GM19395 (cell line): ENCODE results near the gene LHX1.

Experiments
- ATAC-seq: cut with Tn5 transposase; IDR thresholded peaks from one replicate; pipeline ENCODE4 v1.9.1; 2021; ENCODE audit warnings: mild to moderate bottlenecking, moderate library complexity; ENCODE audit not compliant: unreplicated experiment

Gene LHX1

DNA sequence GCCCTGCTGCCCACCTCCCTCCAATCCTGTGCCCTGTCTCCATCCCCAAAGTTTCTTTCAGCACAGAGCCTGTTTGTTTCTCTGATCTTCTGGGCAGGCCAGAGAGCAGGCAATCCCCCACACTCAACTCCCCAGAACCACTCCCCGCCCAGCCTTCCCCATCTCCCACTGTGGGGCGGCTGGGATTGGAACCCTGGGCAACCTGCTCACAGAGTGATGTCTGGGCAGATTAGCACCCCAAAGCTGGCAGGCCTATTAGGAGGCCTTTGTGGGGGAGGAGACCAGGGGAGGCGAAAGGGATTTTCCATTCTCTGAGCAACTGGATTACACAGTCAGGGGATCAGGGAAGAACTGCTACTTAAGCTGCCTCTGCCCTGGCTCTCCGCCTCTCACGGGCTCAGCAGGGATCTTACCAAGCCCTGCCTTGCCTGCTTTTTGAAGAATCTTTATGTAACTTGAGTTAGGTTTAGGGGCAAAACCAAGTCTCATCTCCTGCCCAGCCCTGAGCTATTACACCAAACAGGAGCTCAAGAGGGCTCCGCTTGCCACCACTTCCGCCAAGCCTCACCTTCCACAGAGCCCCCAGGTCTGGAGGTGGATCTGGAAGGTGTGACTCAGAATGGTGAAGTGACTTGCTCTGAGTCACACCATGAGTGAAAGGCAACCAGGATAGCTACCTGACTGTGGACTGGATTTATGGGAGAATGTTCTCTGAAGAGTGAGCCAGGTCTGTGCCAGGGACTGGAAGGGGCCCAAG lies 16.0 kb upstream of the LHX1 start:
- ATAC-seq: no peak

DNA sequence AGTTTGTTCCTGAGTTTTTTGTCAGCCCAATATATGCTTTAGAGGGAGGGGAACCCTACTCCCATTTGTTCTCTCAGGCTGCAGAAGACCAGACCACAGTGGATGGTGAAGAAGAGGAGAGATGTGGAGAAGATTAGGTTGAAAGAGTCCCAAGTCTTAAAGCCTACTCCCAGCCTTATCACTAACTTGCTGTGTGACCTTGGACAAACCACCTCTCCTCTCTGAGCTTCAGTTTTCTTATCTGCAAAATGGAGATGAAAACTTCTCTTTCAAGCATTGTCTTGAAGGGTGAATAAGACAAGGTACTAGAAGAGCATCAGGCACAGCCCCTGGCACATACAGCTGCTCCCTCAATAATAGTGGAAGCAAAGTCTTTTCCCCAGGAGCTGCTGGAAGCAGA lies 15.1 kb upstream of the LHX1 start:
- ATAC-seq: no peak

DNA sequence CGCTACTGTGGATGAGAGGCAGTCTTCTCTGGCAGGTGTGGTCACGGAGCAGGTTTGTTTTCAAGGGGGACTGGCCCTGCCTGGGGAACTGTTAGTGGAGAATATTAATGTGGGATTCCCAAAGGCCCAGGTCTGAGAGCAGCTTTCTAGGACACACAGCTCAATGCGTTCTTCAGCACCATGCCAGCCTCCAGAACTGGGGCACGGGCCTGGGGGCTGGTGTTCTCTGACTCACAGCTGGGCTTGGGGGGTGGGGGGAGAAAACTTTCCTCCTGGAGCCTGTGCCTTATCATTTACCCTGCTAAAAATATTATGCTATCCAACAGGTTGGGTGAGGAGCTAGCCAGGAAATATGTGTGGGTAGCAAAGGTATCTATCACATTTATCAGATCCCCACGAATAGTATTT lies 13.5 kb upstream of the LHX1 start:
- ATAC-seq: no peak

DNA sequence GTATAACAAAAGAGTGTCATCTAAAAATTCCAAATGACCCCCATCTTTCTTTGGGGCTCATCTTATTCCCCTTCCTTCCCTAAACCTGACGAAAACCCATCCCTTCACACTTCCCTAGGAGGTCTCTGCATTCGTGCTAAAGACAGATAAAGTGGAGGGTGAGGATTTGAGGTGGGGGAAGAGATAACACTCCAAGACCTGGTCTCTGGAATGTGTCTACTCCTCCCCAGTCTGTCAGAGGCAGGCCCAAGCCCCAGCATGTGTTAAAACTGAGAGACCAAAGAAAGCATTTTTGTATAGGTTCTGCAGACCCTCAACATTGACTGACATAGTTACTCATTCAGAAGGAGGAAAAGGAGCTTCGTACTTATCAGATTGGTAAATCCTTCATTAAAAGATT lies 11.0 kb upstream of the LHX1 start:
- no peak for ATAC-seq

DNA sequence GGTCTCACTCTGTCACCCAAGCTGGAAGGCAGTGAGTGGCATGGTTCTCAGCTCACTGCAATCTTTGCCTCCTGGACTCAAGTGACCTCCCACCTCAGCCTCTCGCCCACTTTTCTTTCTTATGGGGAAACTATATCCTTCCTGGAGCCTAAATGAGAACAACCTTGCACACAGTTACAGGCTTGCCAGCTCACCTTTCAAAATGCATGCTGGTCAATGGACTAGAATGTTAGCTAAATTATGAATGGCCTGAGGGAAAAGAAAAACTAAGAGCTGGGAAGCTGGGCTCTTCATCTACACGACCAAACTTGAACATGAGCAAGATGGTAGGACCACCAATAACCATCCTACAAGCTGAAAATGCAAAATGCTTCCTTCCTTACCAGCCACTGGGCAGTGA lies 10.6 kb upstream of the LHX1 start:
- no peak for ATAC-seq

DNA sequence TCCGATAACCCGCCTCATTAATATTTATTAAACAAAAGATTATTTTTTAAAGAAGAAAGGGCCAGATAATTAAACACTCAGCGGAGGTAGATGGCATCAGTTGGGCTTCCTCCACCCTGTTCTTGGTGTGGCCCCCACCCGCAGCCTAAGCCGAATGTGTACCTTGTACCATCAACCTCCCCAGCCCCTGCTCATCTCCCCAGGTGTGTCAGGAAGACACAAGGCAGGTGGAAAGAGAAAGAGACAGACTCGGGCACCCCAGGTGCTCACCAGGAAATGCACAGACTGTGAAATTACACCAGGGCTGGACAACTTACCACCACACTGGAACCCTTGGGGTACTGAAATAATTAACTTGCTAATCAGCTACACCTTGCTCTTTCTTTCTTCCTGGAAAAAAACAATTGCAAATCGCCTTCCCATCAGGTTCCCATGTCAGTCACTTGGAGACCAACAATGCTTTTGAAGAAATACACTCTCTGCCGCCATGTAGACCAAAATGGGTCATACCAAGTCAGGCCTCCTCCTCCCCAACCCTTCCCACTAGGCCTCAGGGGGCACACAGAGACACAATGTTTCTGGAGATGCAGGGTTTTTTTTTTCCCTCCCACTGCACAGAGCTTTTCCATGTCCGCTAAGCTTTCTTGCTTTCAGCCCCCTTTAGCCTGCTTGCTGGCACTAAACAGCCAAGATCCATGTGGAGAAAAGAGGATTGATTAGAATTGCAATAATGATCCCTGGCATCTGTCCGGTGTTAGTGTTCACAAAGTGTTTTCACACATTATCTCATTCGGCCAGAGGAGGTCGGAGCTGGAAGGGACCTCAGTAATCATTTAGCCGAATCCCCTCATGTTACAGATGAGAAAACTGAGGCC lies 8.6 kb upstream of the LHX1 start:
- no peak for ATAC-seq

DNA sequence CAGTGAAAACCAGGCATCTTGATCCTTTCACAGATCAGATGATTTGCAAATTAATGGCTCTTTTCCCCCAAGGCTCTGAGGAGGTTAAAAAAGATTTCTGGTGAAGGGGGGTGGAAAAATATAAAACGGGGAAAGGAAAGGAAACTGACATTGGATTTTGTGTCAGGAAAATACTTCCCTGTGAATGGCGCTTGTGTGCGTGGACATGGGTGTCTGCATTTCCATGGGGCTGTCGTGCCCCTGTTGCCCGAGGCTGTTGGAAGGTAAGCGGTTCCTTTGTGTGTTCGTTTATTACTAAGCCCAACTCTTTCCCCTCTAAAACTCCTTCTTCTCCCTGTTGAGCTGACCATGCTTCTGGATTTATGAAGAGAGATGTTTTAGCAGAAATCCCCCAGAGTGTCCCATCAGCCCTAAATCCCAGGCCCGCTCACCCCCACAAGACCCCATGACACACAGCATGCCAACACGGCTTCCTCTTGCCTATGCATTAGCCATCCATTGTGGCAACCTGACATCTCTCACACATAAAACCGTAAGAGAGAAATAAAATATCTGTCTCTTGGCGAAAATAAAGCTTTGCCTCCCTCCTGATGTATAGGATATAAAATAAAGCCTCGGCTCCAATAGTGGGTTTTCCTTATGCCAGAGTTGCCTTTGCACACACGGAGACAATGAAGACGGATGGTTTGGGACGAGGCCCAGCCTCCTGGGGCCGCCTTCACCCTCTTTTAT lies 7.3 kb upstream of the LHX1 start:
- no peak for ATAC-seq

DNA sequence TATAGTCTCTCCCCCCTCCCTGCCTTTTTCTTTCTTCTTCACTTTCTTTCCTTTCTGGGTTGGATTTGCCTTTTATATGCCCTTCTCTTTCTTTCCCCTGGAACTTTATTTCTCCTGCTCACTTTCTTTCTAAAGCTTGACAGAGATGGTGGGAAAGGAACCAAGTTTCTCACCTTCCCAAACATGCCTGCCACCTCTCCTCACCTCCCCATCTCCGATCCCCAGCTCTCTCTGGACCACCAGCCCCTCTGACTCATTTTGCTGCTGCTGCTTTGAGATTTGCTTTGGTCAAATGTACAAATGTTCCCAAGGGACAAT lies 6.7 kb upstream of the LHX1 start:
- ATAC-seq: no peak

DNA sequence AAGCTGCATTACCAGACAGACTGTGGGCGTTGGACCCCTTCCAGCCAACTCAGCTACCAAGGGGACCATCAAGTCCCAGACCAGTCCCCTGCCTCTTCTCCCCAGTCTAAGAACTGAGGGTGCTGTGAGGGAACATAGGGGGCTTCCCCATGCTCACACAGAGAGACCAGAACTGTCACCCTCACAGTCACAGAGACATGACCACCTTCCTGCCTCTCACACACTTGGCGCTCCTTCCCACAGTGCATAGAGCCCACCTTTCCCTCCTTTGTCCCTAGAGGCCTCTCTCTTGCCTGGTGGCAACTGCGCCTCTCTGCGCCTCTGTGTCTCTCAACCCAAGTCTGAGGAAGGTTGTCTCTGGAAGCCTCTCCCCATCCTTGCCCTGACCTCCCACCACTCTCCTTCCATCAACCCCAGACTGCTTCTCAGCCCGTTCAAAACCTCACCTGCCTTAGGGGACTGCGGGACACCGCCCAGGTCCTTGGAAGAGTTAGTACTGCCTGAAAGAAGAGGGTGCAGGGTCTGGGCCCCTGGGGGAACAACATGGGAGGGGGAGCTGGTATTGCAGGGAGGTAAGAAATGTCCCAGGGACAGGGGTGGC lies 6.1 kb upstream of the LHX1 start:
- no peak for ATAC-seq

DNA sequence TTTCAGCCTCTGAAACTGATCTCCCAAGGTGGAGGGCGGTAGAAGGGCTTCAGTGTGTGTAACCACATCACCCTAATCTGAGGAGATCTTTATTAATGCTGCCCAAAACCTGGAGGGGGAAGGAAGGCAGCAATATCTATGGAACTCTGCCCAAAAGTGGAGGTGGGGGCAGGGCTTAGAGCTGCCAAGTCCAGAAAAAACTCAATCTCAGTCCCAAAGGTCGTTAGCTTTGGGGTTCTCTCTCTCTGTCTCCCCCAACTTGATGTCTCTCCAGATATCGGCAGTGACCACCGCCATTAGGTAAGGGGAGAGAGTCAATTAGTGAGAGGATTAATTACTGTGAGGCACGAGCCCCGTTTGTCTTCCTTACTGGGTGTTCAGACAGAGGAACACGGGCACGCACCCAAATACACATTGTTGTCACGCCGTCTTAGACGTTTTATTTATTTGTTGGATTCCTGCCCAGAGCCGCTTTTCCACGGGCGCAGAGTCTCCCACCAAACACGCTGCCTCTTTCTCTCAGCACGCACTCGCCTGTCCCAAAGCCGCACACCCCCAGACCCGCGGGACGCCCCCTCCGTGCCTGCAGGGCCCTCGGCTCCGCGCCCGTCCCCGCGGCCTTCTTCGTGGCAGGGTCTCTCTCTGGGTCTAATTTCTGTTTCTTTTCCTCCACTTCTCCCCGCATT lies 5.4 kb upstream of the LHX1 start:
- no peak for ATAC-seq

DNA sequence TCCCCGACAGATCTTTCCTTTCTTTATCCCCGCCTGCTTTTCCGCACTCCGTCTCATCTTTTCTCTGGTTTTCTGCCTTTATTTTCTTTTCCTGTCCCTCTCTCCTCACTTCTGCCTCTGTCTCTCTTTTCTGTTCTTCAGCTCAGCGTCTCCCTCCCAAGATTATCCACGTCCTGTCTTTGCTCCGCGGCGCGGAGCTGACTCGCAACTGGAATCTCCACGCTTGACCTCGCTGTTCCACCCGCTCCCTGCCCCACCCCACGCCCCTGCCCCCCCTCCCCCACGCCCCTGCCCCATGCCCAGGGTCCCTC lies 4.9 kb upstream of the LHX1 start:
- no peak for ATAC-seq

DNA sequence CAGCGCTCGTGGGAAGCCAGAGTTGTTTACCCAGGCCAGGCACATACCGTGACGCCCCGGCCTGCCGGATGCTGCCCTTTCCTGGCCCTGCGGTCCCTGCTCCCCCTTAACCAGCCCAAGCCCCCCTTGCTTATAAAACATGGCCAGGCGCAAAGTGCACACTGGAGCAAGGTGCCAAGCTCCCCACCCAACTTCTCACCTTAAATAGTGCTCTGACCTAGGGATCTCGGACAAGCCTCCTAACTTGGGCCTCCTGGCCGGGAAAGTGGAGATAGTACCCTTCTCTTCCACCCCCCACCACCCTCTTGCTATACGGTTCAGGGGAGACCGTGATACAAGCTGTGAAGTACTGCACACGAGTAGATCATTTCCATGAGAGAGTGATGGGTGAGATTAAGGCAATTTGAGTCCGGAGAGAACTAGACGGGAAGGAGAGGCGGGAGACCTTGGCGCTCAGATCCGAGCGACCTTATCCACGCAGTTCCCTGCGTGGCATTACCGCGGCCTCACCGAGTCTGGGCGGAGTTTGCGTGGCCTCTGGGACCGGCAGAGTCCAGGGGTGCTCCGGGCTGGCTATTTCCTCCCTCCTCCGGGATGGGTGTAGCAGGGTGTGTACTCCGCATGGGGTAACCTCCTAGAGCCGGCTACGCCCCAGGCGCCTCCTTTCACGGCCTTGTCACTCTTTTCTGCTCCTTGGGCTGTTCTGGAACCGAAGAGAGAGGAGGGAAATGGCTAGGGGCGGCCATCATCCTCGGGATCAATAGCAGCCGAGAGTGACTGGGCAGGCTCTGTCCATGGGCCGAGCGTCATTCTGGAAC lies 4.4 kb upstream of the LHX1 start:
- ATAC-seq: no peak

DNA sequence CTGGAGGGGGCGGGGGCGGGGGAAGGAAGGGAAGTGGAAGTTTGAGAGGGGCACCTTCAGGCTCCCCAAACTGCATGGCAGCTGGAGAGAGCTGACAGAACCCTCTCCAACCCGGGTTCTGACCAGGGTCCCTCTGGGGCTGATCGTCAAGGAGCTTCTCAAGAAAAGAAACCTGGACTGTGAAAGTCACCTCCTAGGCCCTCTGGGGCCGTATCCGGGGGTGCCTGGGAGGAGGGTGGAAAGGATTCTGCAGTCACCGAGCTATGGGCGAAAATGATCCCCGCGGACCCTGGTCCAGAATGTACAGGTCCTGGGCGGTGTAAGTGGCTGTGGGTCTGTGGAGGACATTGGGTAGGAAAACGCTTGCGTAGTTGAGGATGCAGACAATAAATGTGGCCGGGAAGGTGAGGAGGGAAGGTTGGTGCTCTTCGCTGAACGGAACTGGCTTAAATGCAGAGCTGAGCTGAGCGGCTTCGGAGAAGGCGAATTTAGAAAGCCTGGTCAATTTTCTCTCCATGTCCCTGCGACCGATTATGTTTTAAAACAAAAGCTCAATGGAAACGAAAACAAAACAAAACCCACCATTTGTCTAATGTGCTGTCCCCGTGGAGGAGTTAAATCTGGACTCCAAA lies 3.6 kb upstream of the LHX1 start:
- ATAC-seq: no peak

DNA sequence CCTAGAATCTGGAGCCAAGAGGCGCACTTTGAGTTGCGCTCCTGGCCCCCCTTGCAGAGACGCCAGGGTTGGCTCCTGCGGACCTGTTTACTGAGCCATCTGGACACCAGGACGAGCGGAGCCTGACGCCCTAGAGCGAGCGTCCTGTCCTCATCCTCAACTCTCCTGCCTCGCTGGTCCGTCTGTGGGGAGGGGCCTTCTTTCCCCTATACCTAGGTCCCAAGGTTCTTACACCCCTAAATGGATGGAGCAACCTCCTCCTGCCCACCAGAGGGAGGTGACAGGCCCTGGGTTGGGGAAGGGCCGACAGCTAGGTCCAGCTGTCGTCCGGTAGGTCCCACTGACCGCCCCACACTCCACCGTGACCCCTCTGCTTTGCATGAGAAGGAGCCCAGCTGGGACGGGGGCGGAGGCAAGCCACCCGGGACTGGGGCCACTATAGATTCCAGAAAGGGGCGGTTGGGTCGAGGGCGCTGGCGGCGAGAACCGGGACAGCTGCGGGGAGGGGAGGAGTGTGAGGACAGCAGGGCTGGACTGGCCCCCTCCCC lies 3.1 kb upstream of the LHX1 start:
- no peak for ATAC-seq

DNA sequence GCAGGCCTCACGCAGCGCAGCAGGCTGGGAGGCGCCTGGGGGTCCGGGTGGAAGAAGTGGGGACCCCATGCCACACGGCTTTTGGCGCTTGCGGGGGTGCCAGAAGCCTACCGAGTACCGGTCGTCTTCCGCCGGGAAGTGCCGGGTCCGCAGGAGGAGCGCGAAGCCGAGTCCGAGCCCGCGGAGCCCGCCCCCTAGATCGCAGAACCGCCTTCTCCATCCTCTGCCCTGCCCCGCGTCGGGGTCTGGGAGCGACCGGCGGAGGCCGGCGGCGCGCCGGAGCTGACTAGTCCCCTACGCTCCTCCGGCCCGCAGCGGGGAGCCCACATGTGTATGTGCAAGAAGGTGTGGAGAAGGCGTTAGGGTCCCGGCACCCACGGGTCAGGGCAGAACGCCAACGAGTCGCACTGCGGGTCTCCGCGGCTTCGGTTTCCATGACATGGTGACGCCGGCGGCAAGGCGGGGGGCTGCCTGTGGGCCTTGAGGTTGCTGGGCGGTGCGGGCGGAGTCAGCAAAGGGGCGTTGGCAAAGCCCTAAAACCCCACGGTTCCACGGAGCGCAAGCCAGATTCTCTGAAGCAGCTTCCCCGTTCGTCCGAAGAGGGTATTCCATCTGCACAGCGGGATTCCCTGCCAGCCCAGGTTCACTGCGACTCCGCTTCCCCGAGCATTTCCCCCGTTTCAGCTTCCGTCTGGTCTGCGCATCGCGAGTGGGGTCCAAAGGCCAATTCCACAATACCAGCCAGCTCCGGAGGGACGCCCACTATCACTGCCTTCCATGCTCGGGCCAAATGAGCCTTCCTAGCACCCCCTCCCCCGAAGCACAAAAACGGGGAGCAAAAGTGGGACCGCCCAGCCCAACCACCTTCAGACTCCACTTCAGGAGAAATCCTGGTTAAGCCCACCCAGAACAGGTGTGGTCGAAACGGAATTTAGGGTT lies 2.3 kb upstream of the LHX1 start:
- ATAC-seq: no peak

DNA sequence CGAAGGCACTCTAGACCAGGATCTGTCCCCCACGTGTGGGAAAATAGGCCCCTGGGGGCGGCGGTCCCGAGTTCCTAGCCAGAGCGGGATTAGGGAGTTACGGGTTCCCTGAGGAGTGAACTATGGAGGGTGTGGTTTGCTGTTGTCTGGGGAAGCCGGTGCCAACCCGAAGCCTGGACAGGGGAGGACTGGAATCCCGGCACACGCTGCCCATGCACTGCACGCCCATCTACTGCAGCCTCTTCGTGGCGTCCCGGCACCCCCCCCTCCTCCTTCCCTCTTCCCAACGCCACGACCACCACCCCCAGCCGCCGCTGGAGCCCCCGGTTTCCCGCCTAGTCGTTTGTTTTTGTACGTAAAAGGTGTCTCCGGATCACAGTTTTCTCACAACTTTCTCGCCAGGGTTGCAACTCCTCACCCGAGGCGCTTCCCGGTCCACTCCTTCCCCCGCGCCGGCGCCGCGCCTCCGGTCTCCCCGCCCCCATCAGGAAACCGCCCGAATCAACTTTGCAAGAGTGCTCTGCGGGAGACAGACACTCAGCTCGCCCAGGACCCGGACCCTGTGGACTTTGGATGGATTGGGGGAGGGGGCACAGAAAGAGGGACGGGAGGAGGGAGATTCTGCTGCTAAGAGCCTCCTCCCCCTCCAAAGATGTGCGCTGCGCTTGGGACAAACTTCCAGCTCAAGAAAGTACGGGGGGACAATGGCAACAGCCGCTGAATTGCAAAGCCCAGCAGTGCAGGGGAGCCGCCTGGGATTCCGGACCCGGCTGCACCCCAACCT lies 1.4 kb upstream of the LHX1 start:
- no peak for ATAC-seq

DNA sequence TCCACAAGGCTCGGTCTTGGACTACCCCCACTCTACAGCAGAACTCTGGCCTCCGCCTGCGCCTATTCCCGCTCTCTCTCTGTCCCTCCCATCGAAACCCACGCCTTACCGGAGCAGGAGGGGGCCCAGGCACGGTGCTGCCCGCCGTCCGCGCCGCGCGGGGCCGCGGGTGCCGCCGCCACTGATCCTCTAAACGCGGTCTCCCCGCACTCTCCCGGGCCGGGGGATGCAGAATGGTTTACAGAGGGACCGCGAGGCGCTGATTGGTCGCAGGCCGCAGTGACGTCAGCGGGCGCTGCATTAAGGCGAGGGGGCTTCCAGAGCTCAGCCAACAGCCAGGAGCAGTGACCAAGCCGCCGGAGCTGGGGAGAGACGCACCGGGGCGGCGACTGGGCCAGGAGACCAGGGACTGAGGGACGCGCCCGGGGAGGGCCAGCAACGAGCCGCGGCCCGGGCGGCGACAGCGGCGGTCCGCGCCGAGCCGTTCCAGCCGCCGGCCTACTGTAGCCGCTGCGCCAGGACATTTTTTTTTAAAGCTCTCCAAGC lies 747 bp upstream of the LHX1 start:
- ATAC-seq: no peak
